Renal pelvis (tissue), 4 donors: ENCODE measurements around the gene SPSB1. TPM values are rescaled to one million over a fixed set of nuclear protein-coding genes. Genes with fewer than 3 reads are reported as not detected.

ENCODE experiments used
- DNase-seq: peaks from one replicate; pipeline ENCODE4 v3.0.0-alpha.2; 2013
- polyA plus RNA-seq, 3 donors: library from polyadenylated mRNA; unstranded; fragments of 120-200 nt; gene quantifications; one replicate each; pipeline ENCODE4 v1.2.1, GENCODE V29; 2013; ENCODE audit not compliant: insufficient read length in 3 of 3

The SPSB1 gene
- polyA plus RNA-seq, 3 donors: 11.1 to 14.0 (median 11.4) TPM

GRCh38 chr1:9275567-9276034, 17.1 kb upstream of the SPSB1 start:
- DNase-seq: no peak

- no peak for DNase-seq
Measured at GRCh38 chr1:9278116-9278515, 14.6 kb upstream of the SPSB1 start.

GRCh38 chr1:9278585-9279153, 14.0 kb upstream of the SPSB1 start:
- DNase-seq: no peak

GRCh38 chr1:9279172-9279840, 13.4 kb upstream of the SPSB1 start:
- no peak for DNase-seq

- DNase-seq: no peak
Measured at GRCh38 chr1:9280015-9280860, 12.5 kb upstream of the SPSB1 start.

GRCh38 chr1:9281071-9281827, 11.4 kb upstream of the SPSB1 start:
- no peak for DNase-seq

- no peak for DNase-seq
Measured at GRCh38 chr1:9281908-9282695, 10.6 kb upstream of the SPSB1 start.

GRCh38 chr1:9282696-9282955, 10.1 kb upstream of the SPSB1 start:
- no peak for DNase-seq

GRCh38 chr1:9284061-9284460, 8.6 kb upstream of the SPSB1 start:
- no peak for DNase-seq

- DNase-seq: no peak
Measured at GRCh38 chr1:9286556-9286955, 6.1 kb upstream of the SPSB1 start.

GRCh38 chr1:9289090-9289534, 3.6 kb upstream of the SPSB1 start:
- DNase-seq: no peak

- DNase-seq: no peak
Measured at GRCh38 chr1:9289711-9290485, 2.8 kb upstream of the SPSB1 start.

GRCh38 chr1:9291914-9292360, 757 bp upstream of the SPSB1 start:
- no peak for DNase-seq

GRCh38 chr1:9293241-9293532, 493 bp downstream of the SPSB1 start:
- DNase-seq: no peak

- DNase-seq: no peak
Measured at GRCh38 chr1:9293533-9294404, 1.1 kb downstream of the SPSB1 start.

GRCh38 chr1:9294405-9294773, 1.7 kb downstream of the SPSB1 start:
- no peak for DNase-seq

GRCh38 chr1:9294910-9295636, 2.4 kb downstream of the SPSB1 start:
- no peak for DNase-seq

- DNase-seq: no peak
Measured at GRCh38 chr1:9295884-9296283, 3.2 kb downstream of the SPSB1 start.

GRCh38 chr1:9296850-9297249, 4.2 kb downstream of the SPSB1 start:
- no peak for DNase-seq
